GM12878 (cell line): Measurements from ENCODE around the gene CTNNA3. TPM values are rescaled to one million over a fixed set of nuclear protein-coding genes. Genes with fewer than 3 reads are reported as not detected.

Source experiments
- ATAC-seq: fragments of 200-7000 bp; cut with Tn5 transposase; 3 replicates; pipeline ENCODE4 v1.9.1; 2020; ENCODE audit warnings: mild to moderate bottlenecking, moderate library complexity
- BruUV-seq: library from RNA; stranded (reverse); fragments of 400-500 nt; replicated peaks from 2 replicates; lab custom pipeline; 2021; lab: Mats Ljungman, UMichigan
- CTCF ChIA-PET: fragments of 300-600 bp; sonication (Branson Sonifier 250); formaldehyde crosslinking; extraction: SDS; loops from one replicate; lab custom pipeline; 2021; ENCODE audit warnings: inconsistent platforms; lab: Yijun Ruan, JAX
- POLR2A ChIA-PET: fragments of 350-600 bp; formaldehyde crosslinking; extraction: SDS; loops from one replicate; lab custom pipeline; 2021; ENCODE audit warnings: inconsistent platforms; lab: Charles Lee
- RAD21 ChIA-PET: fragments of 300-600 bp; sonication (Branson Sonifier 250); formaldehyde crosslinking; loops from one replicate; lab custom pipeline; 2023; ENCODE audit warnings: antibody characterized with exemption; ENCODE audit not compliant: unreplicated experiment; lab: Charles Lee
- SMC1A ChIA-PET: fragments of 300-600 bp; sonication (Branson Sonifier 250); formaldehyde crosslinking; loops from one replicate; lab custom pipeline; 2023; ENCODE audit not compliant: unreplicated experiment, uncharacterized antibody; lab: Charles Lee
- DNase-seq: peaks from one replicate; pipeline ENCODE4 v3.0.0-alpha.2; 2011; ENCODE audit warnings: low read depth, low spot score
- FAIRE-seq: peaks from 3 replicates; lab custom pipeline; 2011; peaks lifted over from hg19 to GRCh38; lab: Jason Lieb, UNC
- H2AFZ ChIP-seq: 2 replicates; pipeline ENCODE4 v1.6.0; 2011; ENCODE audit warnings: low read depth, low read length, control low read depth; ENCODE audit not compliant: control insufficient read depth
- H3K27ac ChIP-seq: 2 replicates; pipeline ENCODE4 v1.5.1; 2011; ENCODE audit warnings: control low read depth; ENCODE audit not compliant: control insufficient read depth, insufficient read depth
- H3K27me3 ChIP-seq, 2 experiments: replicated peaks in 1 of 2; 2 replicates each; pipeline versions ENCODE4 v1.6.0 to v1.6.1; 2011; ENCODE audit warnings: low read length in 1 of 2; ENCODE audit not compliant: control insufficient read depth in 2 of 2, insufficient read depth in 2 of 2
- H3K36me3 ChIP-seq, 2 experiments: 2 replicates each; pipeline ENCODE4 v1.5.1; 2011; ENCODE audit warnings: low read length in 1 of 2; ENCODE audit not compliant: control insufficient read depth in 2 of 2, insufficient read depth in 2 of 2
- H3K4me1 ChIP-seq: 2 replicates; pipeline ENCODE4 v1.6.1; 2011; ENCODE audit warnings: mild to moderate bottlenecking, low read length, moderate library complexity, mixed read lengths; ENCODE audit not compliant: control insufficient read depth, insufficient read depth
- H3K4me2 ChIP-seq: 2 replicates; pipeline ENCODE4 v1.6.0; 2011; ENCODE audit warnings: control low read depth; ENCODE audit not compliant: control insufficient read depth, insufficient read depth
- H3K4me3 ChIP-seq: fragments of 200-600 bp; sonication (generic); 2 replicates; pipeline ENCODE4 v1.5.1; 2016
- H3K79me2 ChIP-seq: 2 replicates; pipeline ENCODE4 v1.6.0; 2011; ENCODE audit warnings: low read length; ENCODE audit not compliant: control insufficient read depth, insufficient read depth
- H3K9ac ChIP-seq: 2 replicates; pipeline ENCODE4 v1.8.0; 2011; ENCODE audit warnings: low read length, control low read depth, mixed read lengths; ENCODE audit not compliant: control insufficient read depth, insufficient read depth
- H3K9me3 ChIP-seq: replicated peaks from 3 replicates; pipeline ENCODE4 v1.5.1; 2011; ENCODE audit warnings: mild to moderate bottlenecking, low read length; ENCODE audit not compliant: control insufficient read depth, insufficient read depth
- H4K20me1 ChIP-seq: 2 replicates; pipeline ENCODE4 v1.6.0; 2011; ENCODE audit not compliant: control insufficient read depth, insufficient read depth
- ASH2L ChIP-seq: fragments of 300-600, 200-600 bp; sonication (generic); IDR thresholded peaks from 2 replicates; pipeline ENCODE4 v1.6.1; 2017; ENCODE audit warnings: low read depth, mild to moderate bottlenecking, borderline replicate concordance
- ATF2 ChIP-seq: IDR thresholded peaks from 2 replicates; pipeline ENCODE4 v1.6.1; 2012; ENCODE audit warnings: low read length, inconsistent platforms
- BCLAF1 ChIP-seq: fragments of 450-650 bp; IDR thresholded peaks from 2 replicates; pipeline ENCODE4 v1.6.1; 2017; ENCODE audit warnings: antibody characterized with exemption, mild to moderate bottlenecking, moderate library complexity
- CEBPB ChIP-seq, 2 experiments: fragments of 150-350 bp in 1 of 2; IDR thresholded peaks; 2 replicates each; pipeline ENCODE4 v1.6.1; 2012 to 2014; ENCODE audit warnings: low read depth in 2 of 2, low read length in 2 of 2, borderline replicate concordance in 1 of 2, inconsistent platforms in 1 of 2
- NFXL1 ChIP-seq: fragments of 450-650 bp; IDR thresholded peaks from 2 replicates; pipeline ENCODE4 v1.6.1; 2017; ENCODE audit warnings: antibody characterized with exemption, mild to moderate bottlenecking, borderline replicate concordance
- POLR2A ChIP-seq: IDR thresholded peaks from 2 replicates; pipeline ENCODE4 v1.6.1; 2011; ENCODE audit warnings: low read depth, mild to moderate bottlenecking, low read length
- TCF3 ChIP-seq: IDR thresholded peaks from 2 replicates; pipeline ENCODE4 v1.6.1; 2012; ENCODE audit warnings: low read depth, mild to moderate bottlenecking, low read length, borderline replicate concordance; ENCODE audit not compliant: insufficient read depth
- WGBS: methylation state at CpG from one replicate; pipeline ENCODE4 v1.1.6; 2016; ENCODE audit warnings: low lambda C conversion rate; ENCODE audit not compliant: insufficient replicate concordance, insufficient coverage; ENCODE audit errors: missing lambda C conversion rate; 5-methylcytosine and 5-hydroxymethylcytosine counted together
- in situ Hi-C: fragments of 300-500 bp; cut with MboI; formaldehyde crosslinking; loops from 9 replicates; pipeline ENCODE4 v1.14.3; 2018; ENCODE audit warnings: mixed read lengths
- intact Hi-C: fragments of 100-400 bp; cut with micrococcal nuclease; formaldehyde crosslinking; loops from one replicate; pipeline ENCODE4 v1.14.2; 2022; ENCODE audit not compliant: unreplicated experiment
- polyA plus RNA-seq, 11 experiments: library from polyadenylated mRNA; depleted of rRNA in 4 of 11; unstranded in 6 of 11; stranded (reverse) in 5 of 11; fragments of >200 nt; fragmentation: Nextera tagmentation in 4 of 11; fragmentation: Illumina TruSeq in 1 of 11; extraction: Ambion mirVana in 4 of 11; extraction: Trizol in 1 of 11; gene quantifications; 1 replicate in 1 of 11; 2 replicates in 10 of 11; pipeline versions ENCODE4 v1.2.1 to v1.2.3, GENCODE V29; 2011 to 2016; ENCODE audit warnings: inconsistent platforms in 2 of 11, missing spikeins in 2 of 11, low read depth in 1 of 11
- total RNA-seq, 4 experiments: library from RNA; depleted of rRNA in 3 of 4; stranded (reverse); fragments of >200 nt in 3 of 4; fragmentation: Illumina TruSeq in 1 of 4; extraction: Trizol in 1 of 4; gene quantifications; 2 replicates each; pipeline versions ENCODE4 v1.2.1 to v1.2.3, GENCODE V29; 2013 to 2021

Gene CTNNA3
- total and polyA plus RNA-seq, 10 of the 15 experiments (the other 5 are each of a cell fraction or from before 2014, with no cell fraction given) = under 0.01 to 4.5 (median 0.22) TPM; not detected in 2

GRCh38 chr10:66291133-66291532, 1404.9 kb downstream of the CTNNA3 start:
- FAIRE-seq (no peak), ATAC-seq (no peak), DNase-seq (no peak)
- H4K20me1 ChIP-seq = no peaks in the 10 kb centered on the region
- H3K9me3 ChIP-seq = no peaks in the 10 kb centered on the region
- H3K4me1 ChIP-seq = no peaks in the 10 kb centered on the region
- no peaks in the 10 kb centered on the region for H3K79me2 ChIP-seq
- no peaks in the 10 kb centered on the region for H3K36me3 ChIP-seq
- H3K4me2 ChIP-seq = no peak overlapping the region
- CTCF ChIA-PET = no interaction called here
- no peak overlapping the region for H3K9ac ChIP-seq
- WGBS = 3% methylated on average over 2 of the region's 2 CpGs
- intact Hi-C loops = no loop called here
- in situ Hi-C loops = no loop called here
- H3K27me3 ChIP-seq = no peaks in the 10 kb centered on the region
- no peak overlapping the region for H3K4me3 ChIP-seq
- BruUV-seq = no TSS peak
- no peak for TF ChIP-seq ATF2
- no peak for TF ChIP-seq POLR2A
- TF ChIP-seq CEBPB (IDR thresholded peaks at IDR 0.05; ENCODE audit: borderline replicate concordance in 1 of 2, low read depth in 2 of 2, low read length in 2 of 2) = no peak
- TF ChIP-seq TCF3 = no peak
- TF ChIP-seq ASH2L = no peak
- no peak for TF ChIP-seq BCLAF1
- TF ChIP-seq NFXL1 = no peak
- H3K27ac ChIP-seq = no peak overlapping the region
- RAD21 ChIA-PET = no interaction called here
- POLR2A ChIA-PET = no interaction called here
- H2AFZ ChIP-seq = no peak overlapping the region
- SMC1A ChIA-PET = no interaction called here
